ENCODE measurements around the gene LUC7L.
"Not testable (repeated sequence)": the region's sequence is repeated elsewhere in the genome, so short reads cannot be mapped to it uniquely, and the experiment has no call there.

LUC7L gene

GRCh38 chr16:228151-228851 lies 948 bp downstream of the LUC7L start:
- DNase-seq, result peak in 1 of 2 donors; percentile 6

- DNase-seq, result no peak
These were observed 9.2 kb downstream of the LUC7L start for GRCh38 chr16:220021-220420.

DNA sequence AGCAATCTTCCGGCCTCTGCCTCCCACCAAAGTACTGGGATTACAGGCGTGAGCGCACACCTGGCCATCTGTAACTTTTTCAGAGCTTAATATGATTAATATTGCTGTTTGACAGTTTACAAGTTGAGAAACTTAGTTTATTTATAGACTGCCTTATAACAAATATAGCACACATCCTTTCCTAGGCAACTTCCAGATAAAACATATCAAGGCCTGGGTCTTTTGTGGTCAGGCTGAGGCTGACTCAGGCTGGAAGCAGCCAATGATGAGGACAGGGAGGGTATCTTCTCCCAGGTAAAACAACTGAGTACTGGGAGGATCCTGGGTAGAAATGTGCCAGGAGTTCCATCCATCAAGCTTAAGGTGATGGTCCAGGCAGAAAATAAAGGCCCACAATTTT lies 16.2 kb downstream of the LUC7L start:
- no peak for DNase-seq

DNA sequence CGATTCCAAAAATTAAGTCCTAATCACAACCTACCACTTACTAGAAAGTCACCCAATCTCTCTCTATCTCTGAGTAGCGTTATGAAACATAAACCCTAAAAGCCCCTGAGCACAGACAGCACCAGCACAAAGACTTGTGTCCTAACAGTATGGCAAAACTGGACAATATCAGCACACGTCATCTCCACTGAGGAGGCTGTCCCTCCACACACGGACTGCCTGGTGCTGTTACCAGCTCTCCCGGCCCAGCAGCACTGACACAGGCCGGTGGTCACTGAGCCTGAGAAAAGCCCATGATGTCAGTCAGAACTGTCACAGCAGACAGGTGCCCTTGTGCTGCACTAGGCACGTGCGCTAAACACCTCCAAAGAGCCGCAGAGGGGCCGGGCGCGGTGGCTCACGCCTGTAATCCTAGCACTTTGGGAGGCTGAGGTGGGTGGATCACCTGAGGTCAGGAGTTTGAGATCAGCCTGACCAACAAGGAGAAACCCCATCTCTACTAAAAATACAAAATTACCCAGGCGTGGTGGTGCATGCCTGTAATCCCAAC lies 17.5 kb downstream of the LUC7L start:
- not testable (repeated sequence) for DNase-seq

GRCh38 chr16:209359-209758 lies 19.9 kb downstream of the LUC7L start:
- DNase-seq, result not testable (repeated sequence)

DNA sequence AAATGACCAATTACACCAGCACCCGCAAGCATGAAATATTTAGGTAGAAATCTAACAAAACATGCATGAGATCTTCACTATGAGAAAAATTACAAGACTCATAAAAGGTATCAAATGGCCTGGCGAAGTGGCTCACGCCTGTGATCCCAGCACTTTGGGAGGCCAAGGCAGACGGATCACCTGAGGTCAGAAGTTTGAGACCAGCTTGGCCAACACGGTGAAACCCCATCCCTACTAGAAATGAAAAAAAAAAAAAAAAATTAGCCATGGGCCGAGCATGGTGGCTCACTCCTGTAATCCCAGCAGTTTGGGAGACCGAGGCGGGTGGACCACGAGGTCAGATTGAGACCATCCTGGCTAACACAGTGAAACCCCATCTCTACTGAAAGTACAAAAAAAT lies 25.2 kb downstream of the LUC7L start:
- DNase-seq, result not testable (repeated sequence)

- no peak for DNase-seq
These were observed 26.0 kb downstream of the LUC7L start for GRCh38 chr16:203246-203645.

GRCh38 chr16:200388-200787 lies 28.9 kb downstream of the LUC7L start:
- no peak for DNase-seq

GRCh38 chr16:194516-194915 lies 34.7 kb downstream of the LUC7L start:
- no peak for DNase-seq

DNA sequence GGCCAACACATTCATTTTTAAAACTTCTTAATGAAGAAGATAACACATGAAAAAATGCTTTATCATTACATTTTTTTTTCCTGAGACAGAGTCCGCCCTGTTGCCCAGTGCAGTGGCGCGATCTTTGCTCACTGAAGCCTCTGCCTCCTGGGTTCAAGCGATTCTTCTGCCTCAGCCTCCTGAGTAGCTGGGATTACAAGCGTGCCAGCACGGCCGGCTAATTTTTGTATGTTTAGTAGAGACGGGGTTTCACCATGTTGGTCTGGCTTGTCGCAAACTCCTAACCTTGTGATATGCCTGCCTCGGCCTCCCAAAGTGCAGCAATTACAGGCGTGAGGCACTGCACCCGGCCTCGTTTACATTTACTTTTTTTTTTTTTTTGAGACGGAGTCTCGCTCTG lies 35.8 kb downstream of the LUC7L start:
- no peak for DNase-seq

- no peak for DNase-seq
These were observed 36.6 kb downstream of the LUC7L start for GRCh38 chr16:192686-193085.

GRCh38 chr16:191831-192230 lies 37.4 kb downstream of the LUC7L start:
- DNase-seq, result no peak

GRCh38 chr16:189604-190186 lies 39.6 kb downstream of the LUC7L start:
- DNase-seq, result no peak

DNA sequence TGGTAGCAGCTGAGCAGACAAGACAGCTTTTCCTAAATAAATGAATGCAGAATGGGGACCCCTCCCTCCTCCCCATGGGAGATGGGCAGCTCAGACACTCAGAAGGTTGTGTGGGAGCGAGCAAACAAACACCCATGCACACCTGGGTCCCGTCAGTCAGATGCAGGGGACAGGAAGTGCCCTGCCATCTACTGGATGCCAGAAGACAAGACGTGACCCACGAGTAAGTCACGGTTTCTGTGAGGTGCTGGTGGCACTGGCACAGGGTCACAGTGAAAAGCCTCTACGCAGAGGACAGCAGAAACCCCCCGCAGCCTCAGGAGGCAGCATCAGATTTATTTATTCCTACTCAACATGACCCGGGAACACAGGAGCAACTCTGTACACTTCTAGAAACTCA lies 40.6 kb downstream of the LUC7L start:
- no peak for DNase-seq

DNA sequence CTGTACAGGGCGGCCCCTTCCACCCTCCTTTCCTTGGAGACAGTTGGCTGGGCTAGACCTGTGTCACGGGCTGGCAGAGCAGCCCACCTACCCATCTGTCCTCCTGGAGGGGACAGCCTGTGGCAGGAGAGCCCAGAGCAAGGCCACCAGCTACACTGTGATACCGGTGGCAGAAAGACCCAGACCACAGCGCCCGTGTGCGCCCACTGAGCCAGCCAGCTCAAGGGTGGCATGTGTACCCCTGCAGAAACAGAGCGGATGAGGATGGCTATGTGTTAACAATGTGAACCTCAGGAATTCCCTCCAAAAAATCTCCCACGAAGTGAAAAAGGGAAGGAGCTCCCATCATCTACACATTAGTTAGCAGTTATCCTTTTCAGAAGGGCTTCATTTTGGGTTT lies 41.9 kb downstream of the LUC7L start:
- DNase-seq, result no peak

- DNase-seq, result no peak
These were observed 43.6 kb downstream of the LUC7L start for GRCh38 chr16:185691-186090.

- DNase-seq, result no peak
These were observed 44.0 kb downstream of the LUC7L start for GRCh38 chr16:185213-185612.

GRCh38 chr16:183005-183404 lies 46.2 kb downstream of the LUC7L start:
- no peak for DNase-seq

DNA sequence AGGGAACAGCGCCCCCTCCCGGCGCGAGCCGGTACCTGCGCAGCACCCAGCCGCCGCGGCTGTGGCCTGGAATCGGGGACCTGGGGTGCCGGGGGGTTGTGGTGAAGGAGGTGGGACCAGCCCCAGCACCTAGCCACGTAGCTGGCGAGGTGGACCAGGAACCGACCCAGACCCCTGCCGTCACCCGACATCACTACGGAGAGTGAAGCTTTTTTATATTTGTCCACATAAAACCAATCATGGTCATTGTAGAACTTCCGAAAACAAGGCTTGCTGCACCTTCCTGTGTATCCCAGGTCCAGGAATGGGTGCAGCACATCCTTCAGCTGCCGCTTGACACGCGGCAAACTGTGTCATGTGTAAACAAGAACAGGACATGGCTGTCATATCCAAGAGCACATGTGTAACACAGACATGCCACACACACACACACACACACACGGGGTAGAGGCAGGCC lies 47.7 kb downstream of the LUC7L start:
- no peak for DNase-seq

DNA sequence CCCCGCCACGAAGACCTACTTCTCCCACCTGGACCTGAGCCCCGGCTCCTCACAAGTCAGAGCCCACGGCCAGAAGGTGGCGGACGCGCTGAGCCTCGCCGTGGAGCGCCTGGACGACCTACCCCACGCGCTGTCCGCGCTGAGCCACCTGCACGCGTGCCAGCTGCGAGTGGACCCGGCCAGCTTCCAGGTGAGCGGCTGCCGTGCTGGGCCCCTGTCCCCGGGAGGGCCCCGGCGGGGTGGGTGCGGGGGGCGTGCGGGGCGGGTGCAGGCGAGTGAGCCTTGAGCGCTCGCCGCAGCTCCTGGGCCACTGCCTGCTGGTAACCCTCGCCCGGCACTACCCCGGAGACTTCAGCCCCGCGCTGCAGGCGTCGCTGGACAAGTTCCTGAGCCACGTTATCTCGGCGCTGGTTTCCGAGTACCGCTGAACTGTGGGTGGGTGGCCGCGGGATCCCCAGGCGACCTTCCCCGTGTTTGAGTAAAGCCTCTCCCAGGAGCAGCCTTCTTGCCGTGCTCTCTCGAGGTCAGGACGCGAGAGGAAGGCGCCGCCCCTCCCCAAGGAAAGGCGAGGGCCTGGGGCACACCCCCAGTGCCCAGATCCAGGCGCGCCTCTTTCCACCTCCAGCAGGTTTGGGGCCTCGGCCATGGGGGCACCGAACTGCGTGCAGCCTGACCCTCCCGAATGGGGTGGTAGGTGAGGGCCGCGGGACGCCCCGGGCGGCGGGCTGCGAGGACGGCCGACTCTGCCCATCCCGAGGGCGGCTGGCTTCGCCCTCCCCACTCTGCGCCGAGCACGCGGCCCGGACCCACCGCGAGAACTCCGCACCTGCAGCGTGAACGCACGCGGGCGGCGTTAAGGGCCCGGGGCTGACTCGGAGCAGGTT lies 48.3 kb downstream of the LUC7L start:
- peak; percentile 87 to 94 for DNase-seq

- DNase-seq, result peak; percentile 37 to 44
These were observed 49.1 kb downstream of the LUC7L start, which contains the start of gene HBQ1 for GRCh38 chr16:180101-180675. Gene HBQ1, plus strand, starts transcription at chr16:180459. Its CDS starts 28 bp downstream, at chr16:180487.

DNA sequence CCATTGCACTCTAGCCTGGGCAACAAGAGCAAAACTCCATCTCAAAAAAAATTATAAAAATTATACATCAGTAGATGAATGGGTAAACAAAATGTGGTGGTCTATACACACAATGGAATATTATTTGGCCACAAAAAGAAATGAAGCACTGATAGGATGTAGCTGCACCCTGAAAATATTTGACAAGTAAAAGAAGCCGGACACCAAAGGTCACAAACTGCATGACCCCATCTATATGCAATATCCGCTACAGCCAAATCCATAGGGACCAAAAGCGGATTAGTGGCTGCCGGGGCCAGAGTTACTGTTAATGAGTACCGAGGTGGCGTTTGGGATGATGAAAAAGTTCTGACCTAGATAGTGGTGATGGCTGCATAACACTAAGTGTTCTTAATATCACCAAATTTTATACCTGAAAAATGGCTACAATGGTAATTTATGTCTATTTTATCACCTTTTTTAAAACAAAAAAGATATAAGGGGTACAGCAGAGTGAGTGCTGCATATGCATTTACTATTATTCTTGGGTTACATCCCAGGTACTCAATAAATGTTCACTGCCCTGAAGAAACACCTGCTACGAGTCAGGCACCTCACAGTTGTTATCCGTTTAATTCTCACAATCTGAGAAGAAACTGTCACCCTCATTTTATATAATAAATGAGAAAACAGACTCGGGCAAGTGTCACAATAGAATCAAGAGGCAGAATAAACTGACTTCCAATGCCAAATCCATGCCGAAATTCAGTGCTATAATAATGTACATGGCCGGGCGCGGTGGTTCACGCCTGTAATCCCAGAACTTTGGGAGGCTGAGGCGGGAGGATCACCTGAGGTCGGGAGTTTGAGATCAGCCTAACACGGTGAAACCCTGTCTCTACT lies 49.8 kb downstream of the LUC7L start:
- no peak for DNase-seq

Measured in stimulated activated CD4-positive, alpha-beta T cell treated with anti-CD3 and anti-CD28 coated beads, Interleukin-2, amount 100 ng/mL, for 48 hours (primary cell).